PC-3 (cell line): ENCODE data around the gene LGALS3BP. TPM values are rescaled to one million over a fixed set of nuclear protein-coding genes. Genes with fewer than 3 reads are reported as not detected.

Source experiments
- ATAC-seq: fragments of 200-7000 bp; cut with Tn5 transposase; 2 replicates; pipeline ENCODE4 v1.9.1; 2020; ENCODE audit warnings: mild to moderate bottlenecking, moderate library complexity
- BruUV-seq: library from RNA; stranded (reverse); fragments of 400-500 nt; replicated peaks from 2 replicates; lab custom pipeline; 2021; lab: Mats Ljungman, UMichigan
- CTCF ChIA-PET: fragments of 300-600 bp; sonication (Branson Sonifier 250); formaldehyde crosslinking; loops from one replicate; lab custom pipeline; 2022; ENCODE audit warnings: antibody characterized with exemption; lab: Charles Lee
- POLR2A ChIA-PET: fragments of 300-600 bp; sonication (Branson Sonifier 250); formaldehyde crosslinking; loops from one replicate; lab custom pipeline; 2022; ENCODE audit warnings: antibody characterized with exemption; ENCODE audit not compliant: unreplicated experiment; lab: Charles Lee
- DNase-seq: peaks from one replicate; pipeline ENCODE4 v3.0.0-alpha.2; 2015
- H2AFZ ChIP-seq: fragments of 300-600 bp; sonication (generic); 2 replicates; pipeline ENCODE4 v1.6.0; 2016; ENCODE audit warnings: antibody characterized with exemption, low read length
- H3F3A ChIP-seq: fragments of 300-600 bp; sonication (generic); one replicate; pipeline ENCODE4 v1.6.0; 2017; ENCODE audit warnings: antibody characterized with exemption, low read length, control low read depth, mild to moderate bottlenecking; ENCODE audit not compliant: unreplicated experiment
- H3K27ac ChIP-seq: fragments of 300-600 bp; sonication (generic); 2 replicates; pipeline ENCODE4 v1.5.1; 2016; ENCODE audit warnings: mild to moderate bottlenecking, low read length
- H3K27me3 ChIP-seq: fragments of 300-600 bp; sonication (generic); 2 replicates; pipeline ENCODE4 v1.6.1; 2016; ENCODE audit warnings: low read length, mixed read lengths
- H3K36me3 ChIP-seq: fragments of 300-600 bp; sonication (generic); 2 replicates; pipeline ENCODE4 v1.6.1; 2016; ENCODE audit warnings: low read depth, mixed run types, low read length, mixed read lengths
- H3K4me1 ChIP-seq: fragments of 300-600 bp; sonication (generic); 2 replicates; pipeline ENCODE4 v1.5.1; 2016; ENCODE audit warnings: low read length; ENCODE audit not compliant: insufficient read depth
- H3K4me2 ChIP-seq: fragments of 300-600 bp; sonication (generic); 2 replicates; pipeline ENCODE4 v1.6.0; 2016; ENCODE audit warnings: low read length
- H3K4me3 ChIP-seq: fragments of 300-600 bp; sonication (generic); 2 replicates; pipeline ENCODE4 v1.5.1; 2016; ENCODE audit warnings: mild to moderate bottlenecking, low read length, mixed read lengths
- H3K79me2 ChIP-seq: fragments of 300-600 bp; sonication (generic); 2 replicates; pipeline ENCODE4 v1.6.1; 2017; ENCODE audit warnings: low read length, mixed read lengths
- H3K9ac ChIP-seq: fragments of 300-600 bp; sonication (generic); 2 replicates; pipeline ENCODE4 v1.6.0; 2016; ENCODE audit warnings: mild to moderate bottlenecking, low read length
- H3K9me2 ChIP-seq: fragments of 300-600 bp; sonication (generic); replicated peaks from 2 replicates; pipeline ENCODE4 v1.6.1; 2016; ENCODE audit warnings: mixed run types, low read length, mixed read lengths
- H3K9me3 ChIP-seq: fragments of 300-600 bp; sonication (generic); 2 replicates; pipeline ENCODE4 v1.6.1; 2016; ENCODE audit warnings: low read length, mixed read lengths
- H4K20me1 ChIP-seq: fragments of 300-600 bp; sonication (generic); 2 replicates; pipeline ENCODE4 v1.6.1; 2016; ENCODE audit warnings: low read length, mixed read lengths
- CTCF ChIP-seq: fragments of 300-600 bp; sonication (generic); conservative IDR thresholded peaks from 2 replicates; pipeline ENCODE4 v1.5.1; 2017; ENCODE audit warnings: antibody characterized with exemption, low read depth, mild to moderate bottlenecking, low read length
- EZH2 ChIP-seq: fragments of 300-600 bp; sonication (generic); IDR thresholded peaks from one replicate; pipeline ENCODE4 v1.6.1; 2017; ENCODE audit warnings: antibody characterized with exemption, mild to moderate bottlenecking, low read length; ENCODE audit not compliant: unreplicated experiment
- EZH2phosphoT487 ChIP-seq: fragments of 300-600 bp; sonication (generic); IDR thresholded peaks from 2 replicates; pipeline ENCODE4 v1.6.1; 2018; ENCODE audit warnings: mild to moderate bottlenecking, antibody characterized with exemption, low read length, borderline replicate concordance
- intact Hi-C: fragments of 100-400 bp; cut with micrococcal nuclease; formaldehyde crosslinking; loops from 2 replicates; pipeline ENCODE4 v1.9.0; 2023
- total RNA-seq: library from RNA; depleted of rRNA; stranded (reverse); fragments of >200 nt; gene quantifications from 2 replicates; pipeline ENCODE4 v1.2.3, GENCODE V29; 2014

LGALS3BP gene
- total RNA-seq, 1 experiment from 2014 or later, result 72.4 TPM

GRCh38 chr17:78944956-78945355 lies 34.8 kb downstream of the LGALS3BP start:
- Histone ChIP-seq H3K9me3 (no peaks in the 10 kb centered on the region; the same call in 1 of the 2 replicates), H4K20me1 (no peaks in the 10 kb centered on the region), H3K36me3 (no peaks in the 10 kb centered on the region), H3K9me2 (no peaks in the 10 kb centered on the region), H3K27ac (no peak overlapping the region), H3K27me3 (no peaks in the 10 kb centered on the region), H3K9ac (no peak overlapping the region), H3K4me3 (no peak overlapping the region), H3K4me2 (no peak overlapping the region), H3K79me2 (no peaks in the 10 kb centered on the region), H3F3A (no peaks in the 10 kb centered on the region), H2AFZ (no peak overlapping the region), H3K4me1 (no peaks in the 10 kb centered on the region)
- ChIA-PET CTCF (no interaction called here), POLR2A (no interaction called here)
- no TSS peak for BruUV-seq
- ATAC-seq (no peak), DNase-seq (no peak)
- TF ChIP-seq EZH2phosphoT487 (no peak), EZH2 (no peak), CTCF (no peak)
- intact Hi-C loops, result no loop called here

- Histone ChIP-seq H4K20me1 (no peaks in the 10 kb centered on the region), H3K9me2 (no peaks in the 10 kb centered on the region), H2AFZ (no peak overlapping the region), H3K4me2 (no peak overlapping the region), H3K79me2 (no peaks in the 10 kb centered on the region), H3K36me3 (no peaks in the 10 kb centered on the region), H3K4me3 (no peak overlapping the region), H3F3A (no peaks in the 10 kb centered on the region), H3K9me3 (no peaks in the 10 kb centered on the region), H3K9ac (no peak overlapping the region), H3K4me1 (peaks cover 6% of the 10 kb centered on the region; the same call in 1 of the 2 replicates), H3K27me3 (no peaks in the 10 kb centered on the region), H3K27ac (no peak overlapping the region)
- intact Hi-C loops, result no loop called here
- no peak for ATAC-seq
- ChIA-PET CTCF (interaction anchor here (0.6 kb wide), 1 partner anchor 740 kb away, joined by 4 read pairs; no protein-coding TSS in a partner anchor), POLR2A (no interaction called here)
- TF ChIP-seq EZH2phosphoT487, result no peak
- no peak for TF ChIP-seq EZH2
- no peak for TF ChIP-seq CTCF
- no peak for DNase-seq
- no TSS peak for BruUV-seq
Measured at GRCh38 chr17:78944026-78944425, 35.7 kb downstream of the LGALS3BP start.

DNA sequence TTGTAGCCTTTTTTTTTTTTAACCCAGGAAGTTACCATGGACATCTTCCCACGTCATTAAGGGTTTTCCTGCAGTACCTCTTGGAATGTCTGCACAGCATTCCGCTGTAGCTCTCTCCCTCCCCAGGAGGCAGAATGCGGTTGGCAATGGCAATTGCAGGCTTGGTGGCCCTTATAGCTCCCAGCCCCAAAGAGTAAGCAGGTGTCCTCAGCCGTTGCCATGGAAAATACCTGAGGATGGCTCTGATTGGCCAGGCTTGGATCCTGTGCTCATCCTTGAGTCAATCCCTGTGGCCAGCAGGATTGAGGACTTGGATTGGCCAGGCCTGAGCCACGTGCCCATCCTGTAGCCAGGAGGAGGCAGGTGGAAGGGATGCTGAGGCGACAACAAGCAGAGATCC lies 39.0 kb downstream of the LGALS3BP start:
- CTCF ChIA-PET, result no interaction called here
- Histone ChIP-seq H3K9me2 (no peaks in the 10 kb centered on the region), H3K4me1 (peaks cover 8% of the 10 kb centered on the region; the same call in 1 of the 2 replicates), H4K20me1 (no peaks in the 10 kb centered on the region), H2AFZ (no peak overlapping the region), H3K4me3 (no peak overlapping the region), H3K4me2 (no peak overlapping the region), H3K27me3 (no peaks in the 10 kb centered on the region), H3K9ac (no peak overlapping the region), H3K36me3 (no peaks in the 10 kb centered on the region), H3K9me3 (no peaks in the 10 kb centered on the region), H3K79me2 (no peaks in the 10 kb centered on the region), H3F3A (no peaks in the 10 kb centered on the region), H3K27ac (no peak overlapping the region)
- no TSS peak for BruUV-seq
- ATAC-seq (no peak), DNase-seq (peak; percentile 31)
- intact Hi-C loops, result no loop called here
- POLR2A ChIA-PET, result no interaction called here
- TF ChIP-seq EZH2phosphoT487 (no peak), CTCF (no peak), EZH2 (no peak)
